Stimulated activated CD8-positive, alpha-beta memory T cell treated with anti-CD3 and anti-CD28 coated beads, Interleukin-7, amount 100 ng/mL, for 4 hours (primary cell): ENCODE results near the gene B3GALNT1.
"Not testable (repeated sequence)": the region's sequence is repeated elsewhere in the genome, so short reads cannot be mapped to it uniquely, and the experiment has no call there.

Experiments
- DNase-seq, 2 donors: peaks; one replicate each; pipeline ENCODE4 v3.0.0-alpha.2; 2020; ENCODE audit warnings: low read depth in 2 of 2

The B3GALNT1 gene

DNA sequence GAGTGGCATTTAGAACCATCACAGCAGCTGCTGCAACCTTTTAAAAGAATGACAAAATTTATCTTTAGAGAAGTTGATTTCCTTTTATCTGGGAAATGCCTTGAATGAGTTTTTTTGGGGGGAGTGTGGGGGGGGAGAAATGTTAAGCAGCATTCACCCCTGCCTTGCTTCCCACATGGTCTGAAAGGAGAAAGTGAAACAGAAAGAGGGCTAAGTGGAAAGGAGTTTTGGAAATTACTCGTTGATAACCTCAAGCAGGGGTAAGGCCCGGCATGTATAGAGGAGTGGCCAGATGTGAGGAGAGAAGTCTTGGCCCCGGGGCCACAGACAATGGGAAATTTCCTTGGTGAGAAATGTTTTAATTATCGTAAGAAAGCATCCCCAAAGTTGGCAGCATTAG is 23.5 kb downstream of the B3GALNT1 start:
- DNase-seq, result no peak

DNA sequence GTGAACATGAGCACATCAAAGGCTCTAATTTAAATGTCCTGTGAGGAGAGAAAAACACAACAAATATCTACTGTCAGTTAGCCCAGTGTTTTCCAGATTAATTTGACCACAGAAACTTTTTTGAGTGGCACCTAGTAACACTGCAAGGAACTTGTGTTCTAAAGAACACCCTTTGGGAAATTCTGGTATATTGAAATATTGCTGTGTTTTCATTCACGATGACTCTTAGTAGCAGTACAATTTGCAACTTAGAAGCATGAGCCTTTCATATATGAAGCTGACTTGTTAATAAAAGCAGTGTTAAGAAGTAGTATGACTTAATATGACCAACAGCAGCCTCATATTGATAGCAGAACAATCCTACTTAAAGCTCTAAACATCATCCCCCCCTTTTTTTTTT is 32.0 kb downstream of the B3GALNT1 start:
- DNase-seq, result no peak

DNA sequence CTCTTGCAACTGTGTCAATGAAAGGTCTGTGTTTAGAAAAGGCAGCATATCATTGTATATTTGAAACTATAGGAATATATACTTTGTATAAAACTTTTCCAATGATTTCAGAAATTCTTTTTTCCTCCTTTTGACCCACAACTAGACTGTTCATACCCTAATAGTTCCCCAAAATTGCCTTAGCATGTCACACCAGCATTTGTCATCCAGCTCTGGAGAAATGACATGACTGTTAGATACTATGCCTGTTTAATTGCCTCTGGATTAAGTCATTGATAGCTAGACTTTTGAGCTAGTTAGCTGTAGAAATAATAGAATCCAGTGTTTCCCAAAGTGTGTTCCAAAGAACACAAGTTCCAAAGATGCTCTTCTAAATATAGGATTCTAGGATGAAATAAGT is 32.4 kb downstream of the B3GALNT1 start:
- DNase-seq, result no peak

DNA sequence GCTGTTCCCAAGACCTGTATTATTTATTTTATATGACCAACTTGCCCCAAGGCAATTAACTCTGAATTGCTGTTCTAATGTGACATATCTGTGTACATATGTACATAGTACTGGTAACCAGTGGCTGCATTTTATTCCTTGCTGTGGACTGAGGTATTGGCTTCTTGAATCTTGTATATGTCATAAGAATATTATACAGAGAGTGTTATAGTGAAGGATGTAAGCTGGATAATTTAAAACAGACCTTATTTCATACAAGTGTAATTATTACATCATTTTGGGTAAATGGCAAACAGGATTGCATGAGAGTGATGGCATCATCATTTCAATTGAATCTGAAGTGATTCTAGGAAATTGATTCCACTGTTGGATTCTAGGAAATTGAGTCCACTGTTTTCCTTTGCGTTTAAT is 32.9 kb downstream of the B3GALNT1 start:
- no peak for DNase-seq

DNA sequence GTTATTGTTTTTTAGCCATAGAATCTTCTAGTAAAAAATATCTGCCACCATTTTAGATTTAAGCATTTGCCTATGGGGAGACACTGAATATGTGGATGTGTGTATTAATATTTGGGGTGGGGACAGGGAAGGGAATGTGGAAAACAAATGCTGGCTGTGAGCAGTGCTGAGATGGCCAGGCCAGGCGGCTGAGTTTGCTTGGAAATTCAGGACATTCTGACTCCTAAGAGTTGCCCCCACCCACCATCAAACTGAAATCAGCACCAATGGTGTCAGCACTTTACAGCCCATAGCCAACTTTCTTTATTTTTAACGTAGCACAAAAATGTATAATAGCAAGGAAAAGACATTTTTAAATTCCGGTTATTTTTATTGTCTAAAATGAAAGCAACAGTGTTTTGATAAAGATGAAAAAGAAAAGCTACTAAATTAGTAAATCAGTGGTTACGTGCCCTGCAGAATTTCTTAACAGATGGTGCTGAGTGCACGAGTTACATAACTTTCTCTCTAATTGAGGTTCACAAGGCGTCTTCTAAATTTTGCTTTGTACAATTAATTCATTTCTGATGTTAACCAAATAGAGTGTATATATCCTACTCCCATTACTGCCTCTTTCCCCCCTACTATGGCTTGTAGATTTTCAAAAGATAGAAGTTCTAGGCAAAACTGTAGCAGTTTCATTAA is 34.0 kb downstream of the B3GALNT1 start:
- no peak for DNase-seq

DNA sequence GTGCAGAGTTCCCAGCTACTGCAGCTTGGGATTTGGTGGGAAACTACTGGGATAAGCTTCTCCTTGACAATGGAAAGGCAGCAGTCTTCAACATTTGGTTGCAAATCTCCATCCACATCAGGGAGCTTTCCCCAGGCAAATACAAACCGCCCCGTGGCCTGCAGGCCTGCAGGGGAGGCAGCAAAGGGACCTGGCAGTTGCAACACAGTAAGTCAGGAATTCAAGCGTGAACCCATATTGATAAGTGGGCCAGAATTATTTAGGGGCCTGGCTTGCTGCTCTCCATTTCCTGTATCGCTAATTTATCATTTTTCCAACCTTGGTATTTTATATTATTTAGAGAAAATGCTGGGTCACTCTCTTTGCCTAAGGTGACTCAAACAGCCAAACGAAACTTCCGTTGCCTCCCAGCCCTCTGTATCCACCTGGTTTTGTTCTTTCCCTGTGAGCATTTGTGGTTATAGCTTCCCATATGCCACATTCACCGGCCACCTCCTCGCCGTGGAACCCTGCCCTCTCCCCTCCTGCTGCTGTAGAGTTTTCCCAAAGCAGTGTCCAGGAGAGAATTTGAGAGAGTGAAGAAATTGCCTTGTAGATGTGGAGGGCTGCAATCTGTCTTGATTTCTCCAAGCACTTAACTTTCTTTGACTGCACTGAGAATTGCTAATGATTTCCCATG is 34.8 kb downstream of the B3GALNT1 start:
- no peak for DNase-seq

DNA sequence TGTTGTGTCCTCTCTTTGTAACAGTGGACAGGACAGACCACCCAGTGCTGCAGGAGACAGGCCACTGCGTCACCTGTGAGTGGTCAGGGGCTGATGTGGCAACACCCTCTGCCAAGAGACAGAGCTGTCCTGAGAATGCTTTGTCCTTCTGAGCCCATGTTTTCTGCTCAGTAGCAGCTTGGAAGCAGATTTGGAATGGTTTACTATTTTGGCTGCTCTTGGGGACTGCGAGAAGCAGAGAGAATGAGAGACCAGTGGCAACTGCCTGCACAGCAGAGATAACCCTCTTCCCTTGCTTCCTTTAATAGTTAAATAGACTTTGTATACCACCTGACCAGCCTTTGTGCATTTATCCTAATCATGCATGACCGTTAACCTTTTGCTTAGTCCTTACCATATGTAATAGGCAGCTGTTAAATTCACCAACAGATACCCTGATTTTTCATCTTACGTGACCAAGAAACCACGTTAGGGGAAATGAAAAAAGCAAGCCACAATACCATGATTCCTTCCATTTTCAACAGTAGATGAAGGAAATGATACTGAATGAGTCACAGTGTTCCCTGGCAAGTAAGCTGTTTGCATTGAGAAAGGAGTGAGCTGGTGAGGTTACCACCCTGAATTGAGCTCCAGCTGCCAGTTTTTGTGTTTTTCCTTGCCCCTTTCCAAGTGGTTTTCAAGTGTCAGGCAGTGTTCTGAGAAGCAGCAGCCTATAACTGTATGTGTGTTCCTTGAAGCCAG is 35.5 kb downstream of the B3GALNT1 start:
- no peak for DNase-seq

DNA sequence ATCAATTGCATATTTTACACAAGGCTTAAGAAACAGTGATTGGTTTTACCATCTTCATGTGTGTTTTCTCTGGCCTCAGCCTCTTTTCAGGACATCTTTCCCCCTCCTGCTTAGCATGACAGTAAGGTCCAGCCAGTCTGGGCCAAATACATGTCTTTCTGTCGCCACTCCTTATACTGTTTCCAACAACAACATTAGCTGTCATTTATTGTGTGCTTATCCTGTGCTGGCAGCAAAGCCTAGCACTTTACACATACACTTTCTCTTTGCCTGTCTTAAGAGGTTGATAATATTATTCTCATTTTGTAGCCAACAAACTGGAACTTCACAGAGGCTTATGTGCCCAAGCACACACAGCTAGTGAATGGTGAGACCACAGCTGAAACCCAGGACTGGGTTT is 37.8 kb downstream of the B3GALNT1 start:
- no peak for DNase-seq

DNA sequence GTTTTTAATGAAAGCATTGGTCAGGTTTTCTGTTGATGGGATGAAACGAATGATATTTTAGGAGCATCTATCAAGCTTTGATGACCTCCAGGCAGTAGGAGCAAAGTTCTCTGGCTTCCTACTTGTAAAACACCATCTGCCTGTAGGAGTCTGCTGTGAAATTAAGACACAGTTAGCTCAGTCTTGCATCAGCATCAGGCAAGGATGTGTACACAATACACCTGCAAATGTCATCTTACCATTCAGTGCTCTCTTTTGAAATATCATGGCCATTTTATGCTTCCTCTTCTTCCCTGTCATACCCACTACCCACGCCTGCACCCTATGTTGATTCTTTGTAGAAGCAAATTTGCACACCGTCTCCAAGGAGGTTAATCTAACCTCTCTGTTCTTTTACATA is 38.2 kb downstream of the B3GALNT1 start:
- DNase-seq, result no peak

DNA sequence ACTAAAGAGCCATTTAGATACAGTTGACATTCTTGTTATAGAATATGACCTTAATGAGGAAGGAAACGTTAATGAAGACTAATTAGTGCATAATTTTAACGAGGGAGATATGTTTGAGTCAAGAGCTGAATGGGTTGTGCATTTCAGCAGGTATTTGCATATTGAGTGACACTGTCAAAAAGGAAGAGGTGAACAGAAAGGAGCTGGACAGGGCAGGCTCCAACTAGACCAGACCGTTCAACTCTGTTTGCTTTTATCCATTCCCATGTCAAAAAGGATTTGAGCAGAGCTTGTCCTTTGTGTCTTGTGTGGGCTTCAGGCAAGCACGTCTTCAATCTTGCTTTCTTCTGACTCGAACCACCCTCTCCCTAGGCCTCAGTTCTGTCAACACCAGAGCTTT is 40.7 kb downstream of the B3GALNT1 start:
- no peak for DNase-seq

DNA sequence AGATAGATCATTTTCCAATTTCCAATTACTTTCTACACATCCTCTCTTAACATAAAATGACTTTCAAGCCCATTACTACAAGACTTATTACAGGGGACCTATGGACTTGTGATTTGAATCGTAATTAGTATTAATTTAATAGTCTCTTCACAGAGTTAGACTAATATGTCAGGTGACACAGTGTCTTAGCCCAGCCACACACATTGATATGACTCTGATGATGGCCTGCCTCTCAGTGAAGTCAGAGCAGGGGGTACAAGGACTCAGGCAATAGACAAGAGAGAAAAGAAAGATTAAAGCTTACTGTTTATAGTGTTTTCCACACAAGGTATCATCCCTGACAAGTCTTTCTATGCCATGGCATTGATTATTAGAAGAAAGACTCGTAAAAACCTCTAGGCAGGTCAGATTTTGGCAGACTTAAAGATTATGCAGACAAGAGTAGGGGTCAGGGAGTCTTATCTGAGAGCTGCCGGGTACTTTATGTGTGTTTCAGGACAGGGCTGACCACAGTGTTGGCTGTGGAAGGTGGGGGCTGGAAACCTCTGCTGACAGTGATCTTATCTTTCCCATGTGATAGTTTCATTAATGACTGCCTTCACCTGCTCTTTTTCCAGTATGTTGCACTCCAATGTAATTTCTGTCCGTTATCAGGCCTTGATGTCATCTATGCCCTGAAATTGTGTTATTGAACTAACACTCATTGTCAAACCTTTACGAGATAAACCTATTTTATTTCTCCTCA is 50.1 kb downstream of the B3GALNT1 start:
- no peak for DNase-seq

DNA sequence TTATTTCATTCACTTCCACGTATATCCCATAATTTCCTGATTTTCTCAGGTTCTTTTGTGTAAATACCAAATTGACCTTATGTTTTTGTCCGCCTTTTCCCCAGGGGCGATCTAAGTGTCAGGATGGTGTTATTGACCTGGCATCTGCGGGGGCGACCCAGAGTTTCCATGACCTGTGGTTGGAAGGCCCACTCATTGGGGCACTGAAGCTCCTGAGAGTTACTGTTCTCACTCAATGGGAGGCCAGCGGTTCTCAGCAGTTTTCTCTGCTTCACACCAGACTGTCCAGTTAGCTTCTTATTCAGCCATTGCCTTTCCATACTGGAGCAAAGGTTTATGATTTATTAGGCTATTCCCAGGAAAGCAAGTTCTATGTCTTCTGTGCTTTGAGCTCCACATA is 53.3 kb downstream of the B3GALNT1 start:
- DNase-seq, result no peak

DNA sequence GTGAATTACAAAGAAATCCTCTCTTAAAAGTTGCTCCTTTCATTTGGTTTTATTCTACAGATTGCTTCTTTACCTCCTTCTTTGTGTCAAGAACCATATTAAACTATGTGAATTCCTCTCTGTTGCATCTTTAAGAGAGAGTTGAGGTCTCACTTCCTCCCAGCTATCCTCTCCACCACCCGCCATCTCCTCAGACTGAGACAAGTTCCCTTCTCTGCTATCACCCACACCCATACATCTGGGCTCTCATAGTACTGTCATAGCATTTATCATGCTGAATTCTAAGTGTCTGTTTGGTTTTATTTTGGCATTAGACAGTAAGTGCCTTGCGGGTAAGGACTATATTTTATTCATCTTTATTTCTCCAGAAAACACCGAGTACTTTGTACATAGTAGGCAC is 54.2 kb downstream of the B3GALNT1 start:
- DNase-seq, result no peak

DNA sequence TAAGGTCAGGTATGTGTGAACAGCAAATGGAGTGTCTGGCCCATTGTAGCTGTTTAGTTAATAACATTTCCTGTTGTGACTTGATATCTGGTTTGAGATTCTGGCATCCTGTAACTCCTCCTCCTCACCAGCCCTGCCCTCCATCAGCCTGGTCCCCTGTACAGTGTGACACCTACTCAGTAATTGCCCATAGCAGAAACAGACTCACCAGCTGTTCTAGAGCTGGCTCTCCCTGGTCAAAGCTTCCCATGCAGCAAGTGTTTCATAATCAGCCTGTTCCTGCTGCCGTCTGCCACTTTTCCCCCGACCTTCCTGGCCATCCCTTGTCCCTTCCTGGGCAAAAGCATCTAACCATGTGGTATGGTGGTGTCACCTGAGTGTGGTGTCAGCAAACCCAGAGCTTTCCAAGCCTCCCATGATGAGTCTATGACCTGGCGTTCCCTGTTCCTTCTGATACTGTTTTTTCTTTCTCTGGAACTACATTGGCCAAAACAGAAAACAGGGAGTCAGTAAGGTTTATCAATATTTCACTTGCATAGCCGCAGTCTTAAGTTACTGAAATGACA is 55.4 kb downstream of the B3GALNT1 start:
- DNase-seq, result no peak

DNA sequence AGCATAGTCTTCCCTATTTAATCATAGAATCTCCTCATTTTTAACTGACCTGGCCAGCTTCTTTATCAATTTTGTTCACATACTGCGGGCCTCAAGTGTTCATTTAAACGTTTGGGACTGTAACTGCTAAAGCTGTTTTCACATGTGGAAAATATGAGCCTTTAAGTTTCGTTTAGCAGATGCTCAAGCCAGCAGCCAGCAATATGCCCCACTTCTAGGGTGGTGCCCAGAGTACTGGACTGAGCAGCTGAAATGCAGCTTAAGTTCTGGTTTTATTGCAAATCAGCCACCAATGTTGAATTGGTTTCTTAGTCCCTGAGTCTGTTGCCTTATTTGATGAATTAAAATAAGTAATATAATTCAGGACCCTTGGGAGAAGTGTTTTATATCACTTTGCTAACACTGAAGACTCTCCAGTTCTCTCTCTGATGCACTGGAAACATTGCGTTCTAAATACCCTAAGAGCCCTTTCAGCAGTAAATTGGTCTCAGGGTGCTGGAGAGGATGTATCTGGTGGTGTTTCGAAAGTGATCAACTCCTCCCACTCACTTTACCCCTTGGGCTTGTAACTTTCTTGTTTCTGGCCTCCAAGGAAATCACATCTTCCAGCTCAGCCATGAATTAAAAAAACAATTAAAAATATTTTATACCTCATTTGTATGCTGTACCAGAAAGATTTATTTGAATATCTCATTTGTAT is 61.7 kb downstream of the B3GALNT1 start:
- no peak for DNase-seq

DNA sequence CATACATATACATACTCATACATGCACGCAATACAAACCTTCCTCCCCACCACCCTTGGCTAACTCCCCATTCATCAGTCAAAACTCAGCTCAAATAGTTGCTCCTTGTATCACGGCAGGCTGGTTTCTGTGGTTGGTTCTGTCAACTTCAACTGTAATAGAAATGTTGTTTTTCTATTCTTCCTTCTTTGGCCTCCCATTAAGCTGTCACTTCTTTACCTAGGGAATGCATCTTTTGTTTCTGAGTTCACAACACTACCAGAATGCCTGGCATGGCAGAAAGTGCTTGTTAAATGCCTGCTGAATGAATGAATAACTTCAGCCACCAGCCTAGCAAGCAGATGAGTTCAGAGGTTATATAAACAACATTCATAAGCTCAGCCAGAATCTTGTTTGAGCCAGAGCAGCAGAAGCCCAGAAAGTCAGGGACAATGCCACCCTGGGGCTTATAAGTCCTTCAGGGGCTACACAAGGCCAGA is 63.1 kb downstream of the B3GALNT1 start:
- no peak for DNase-seq

DNA sequence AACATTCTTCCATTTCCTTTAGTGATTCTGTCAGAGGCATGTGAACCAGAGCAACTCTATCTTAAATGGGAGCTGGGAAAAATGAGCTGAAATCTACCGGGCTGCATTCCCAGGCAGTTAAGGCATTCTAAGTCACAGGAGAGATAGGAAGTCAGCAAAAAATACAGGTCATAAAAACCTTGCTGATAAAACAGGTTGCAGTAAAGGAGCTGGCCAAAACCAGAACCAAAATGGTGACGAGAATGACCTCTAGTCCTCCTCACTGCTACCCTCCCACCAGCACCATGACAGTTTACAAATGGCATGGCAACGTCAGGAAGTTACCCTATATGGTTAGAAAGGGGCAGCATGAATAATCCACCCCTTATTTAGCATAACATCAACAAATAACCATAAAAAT is 66.4 kb downstream of the B3GALNT1 start:
- no peak for DNase-seq

DNA sequence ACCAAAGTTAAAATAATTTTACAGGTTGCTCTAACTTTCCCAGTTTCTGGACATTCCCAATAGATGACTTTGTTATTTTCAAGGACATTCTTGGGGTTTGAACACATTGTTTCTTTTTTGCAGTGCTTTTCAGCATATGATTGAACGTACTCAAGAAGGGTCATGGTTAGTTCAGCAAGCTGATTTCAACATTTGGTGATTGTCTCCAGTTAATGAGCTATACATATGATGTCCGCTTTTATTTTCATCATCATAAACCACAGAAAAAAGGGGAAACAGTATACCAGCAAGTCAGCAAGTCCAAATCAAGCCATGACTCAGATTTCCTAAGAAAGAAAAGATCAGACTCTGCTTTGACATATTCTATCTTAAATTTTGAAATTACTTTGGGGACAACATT is 69.4 kb downstream of the B3GALNT1 start:
- DNase-seq, result no peak

DNA sequence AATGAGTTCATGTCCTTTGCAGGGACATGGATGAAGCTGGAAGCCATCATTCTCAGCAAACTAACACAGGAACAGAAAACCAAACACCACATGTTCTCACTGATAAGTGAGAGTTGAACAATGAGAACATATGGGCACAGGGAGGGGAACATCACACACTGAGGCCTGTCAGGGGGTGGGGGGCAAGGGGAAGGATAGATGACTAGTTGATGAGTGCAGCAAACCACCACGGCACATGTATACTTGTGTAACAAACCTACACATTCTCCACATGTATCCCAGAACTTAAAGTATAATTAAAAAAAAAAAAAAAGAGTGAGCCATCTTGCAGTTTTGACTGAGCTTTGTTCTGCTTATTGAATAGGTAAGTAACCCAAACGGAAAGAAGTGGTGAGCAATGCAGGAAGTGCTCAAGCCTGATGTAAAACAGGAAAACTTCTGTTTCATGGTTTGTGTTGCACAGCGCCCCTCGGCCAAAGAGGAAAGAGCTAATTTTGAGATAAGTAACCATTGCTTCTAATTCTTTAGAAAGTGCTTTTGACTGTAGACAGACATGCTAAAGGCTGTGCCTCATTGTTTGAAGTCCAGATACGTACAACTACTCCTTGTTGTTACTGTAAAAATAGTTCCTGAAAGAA is 70.1 kb downstream of the B3GALNT1 start:
- DNase-seq, result not testable (repeated sequence)
